A172 (cell line): Measurements from ENCODE around the gene ZSCAN18. TPM values are rescaled to one million over a fixed set of nuclear protein-coding genes. Genes with fewer than 3 reads are reported as not detected.

ENCODE experiments used
- DNase-seq: peaks from one replicate; pipeline ENCODE4 v3.0.0-alpha.2; 2015; ENCODE audit warnings: low spot score
- total RNA-seq: library from RNA; depleted of rRNA; stranded (reverse); fragments of >200 nt; shearing (Covaris generic); gene quantifications from 2 replicates; pipeline ENCODE4 v1.2.3, GENCODE V29; 2014

ZSCAN18 gene
- total RNA-seq, 1 experiment from 2014 or later: 2.9 TPM

DNA sequence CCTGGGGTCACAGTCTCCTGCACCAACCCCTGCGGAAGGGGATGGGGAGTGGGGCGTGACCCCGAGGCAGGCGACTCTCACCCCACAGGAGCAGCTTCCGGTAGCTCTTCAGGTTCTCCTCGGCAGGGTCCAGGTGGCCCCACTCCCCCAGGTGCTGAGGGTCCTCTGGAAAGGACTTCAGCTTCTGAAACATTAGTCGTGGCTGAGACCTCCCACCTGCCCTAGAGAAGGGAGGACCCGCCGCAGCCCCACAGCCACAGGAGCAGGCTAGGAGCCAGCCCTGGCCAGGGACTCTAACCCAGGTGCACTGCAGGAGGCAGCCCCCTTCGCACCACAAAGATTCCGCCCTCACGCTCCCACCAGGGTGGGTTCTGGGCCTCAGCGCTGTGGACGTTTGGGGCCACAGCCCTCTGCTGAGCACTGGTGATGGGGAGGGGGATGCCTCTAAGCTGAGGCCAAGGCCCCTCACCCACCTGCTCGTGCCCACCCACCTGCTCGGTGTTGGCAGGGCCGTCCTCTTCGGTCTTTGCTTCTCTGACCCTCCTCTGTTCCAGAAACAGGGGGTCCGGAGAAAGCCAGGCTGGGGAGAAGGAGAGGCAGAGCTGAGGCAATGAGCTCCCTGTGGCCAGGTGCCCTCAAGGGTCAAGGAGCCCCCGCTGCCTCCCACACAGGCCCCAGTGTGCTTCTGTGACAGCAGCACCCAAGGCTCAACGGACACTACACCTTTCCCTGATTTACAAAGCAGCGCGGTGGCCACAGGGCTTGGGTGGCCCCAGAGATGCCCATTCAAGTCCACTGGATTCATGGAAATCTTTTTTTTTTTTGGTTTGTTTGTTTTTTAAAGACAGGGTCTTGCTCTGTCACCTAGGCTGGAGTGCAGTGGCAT, 11.0 kb downstream of the ZSCAN18 start:
- DNase-seq: no peak

DNA sequence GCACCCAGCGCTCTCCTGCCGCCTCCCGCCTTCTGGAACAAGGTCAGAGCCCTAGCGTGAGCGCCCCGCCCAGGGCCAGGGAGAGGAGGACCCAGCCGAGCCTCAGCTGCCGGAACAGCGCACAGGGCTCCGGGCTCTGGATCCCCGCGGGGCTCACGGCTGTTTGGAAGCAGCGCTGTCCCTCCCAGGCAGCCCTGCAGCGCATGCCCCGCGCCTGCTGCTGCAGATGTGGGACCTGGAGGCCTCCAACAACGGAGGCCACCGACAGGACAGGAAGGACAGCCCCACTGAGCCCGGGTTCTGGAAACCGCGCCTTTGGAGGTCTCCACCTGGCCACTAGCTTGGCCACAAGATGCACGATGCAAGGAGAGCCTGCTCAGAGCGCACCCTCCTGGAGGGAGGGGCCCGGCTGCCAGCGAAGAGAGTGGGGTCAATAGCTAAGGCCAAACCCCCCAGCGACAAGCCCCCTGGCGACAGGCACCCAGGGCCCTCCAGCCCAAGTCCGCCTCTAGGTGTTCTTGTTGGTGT, 12.6 kb downstream of the ZSCAN18 start:
- DNase-seq: no peak

DNA sequence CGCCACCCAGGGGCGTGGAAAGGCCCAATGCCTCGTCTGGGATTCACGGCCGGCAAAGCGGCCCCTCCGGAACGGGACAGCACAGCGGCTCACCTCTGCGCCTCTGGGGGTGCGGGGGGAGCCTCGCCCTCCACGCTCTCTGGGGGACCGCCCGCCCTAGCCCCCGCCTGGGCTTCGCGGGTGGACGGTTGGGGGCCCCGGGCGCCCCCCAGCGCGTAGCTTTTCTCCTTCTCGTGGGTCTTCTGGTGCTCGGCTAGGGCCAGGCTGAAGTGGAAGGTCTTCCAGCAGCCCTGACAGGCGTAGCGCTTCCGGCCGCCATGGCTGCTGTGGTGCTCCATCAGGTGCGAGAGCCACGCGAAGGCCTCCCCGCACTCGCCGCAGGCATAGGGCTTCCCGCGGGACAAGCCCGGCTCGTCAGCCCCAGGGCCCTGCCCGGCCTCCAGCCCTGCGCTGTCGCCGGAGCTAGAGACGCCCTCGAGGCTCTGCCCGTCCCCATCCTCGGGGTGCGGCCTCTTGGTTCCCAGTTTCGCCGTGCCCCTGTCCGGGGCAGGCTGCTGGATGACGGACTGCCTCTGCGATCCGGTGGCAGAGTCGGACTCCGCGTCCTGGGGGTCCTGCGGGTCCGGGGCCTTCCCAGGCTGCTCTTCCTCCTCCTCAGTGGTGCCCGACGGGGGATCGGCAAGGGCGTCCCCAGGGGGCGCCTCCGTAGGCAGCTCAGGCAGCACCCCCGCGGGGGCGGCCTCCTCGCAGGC, 13.3 kb downstream of the ZSCAN18 start:
- DNase-seq: no peak

DNA sequence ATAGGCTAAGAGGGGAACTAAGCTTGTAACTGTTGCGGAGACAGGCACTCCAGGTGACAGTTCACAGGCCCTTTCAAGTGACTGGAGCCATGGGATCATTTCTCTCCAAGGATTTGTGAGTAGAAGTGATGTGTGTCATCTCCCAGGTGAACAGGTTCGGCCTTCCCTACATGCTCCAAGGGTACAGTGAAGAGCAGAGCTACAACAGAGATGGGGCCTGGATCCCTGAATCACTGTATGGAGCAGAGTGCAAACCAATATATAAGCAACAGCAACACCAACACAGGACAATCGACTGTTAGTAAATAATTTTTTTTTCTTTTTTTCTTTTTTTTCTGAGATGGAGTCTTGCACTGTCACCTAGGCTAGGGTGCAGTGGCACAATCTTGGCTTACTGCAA, 15.0 kb downstream of the ZSCAN18 start:
- DNase-seq: no peak

DNA sequence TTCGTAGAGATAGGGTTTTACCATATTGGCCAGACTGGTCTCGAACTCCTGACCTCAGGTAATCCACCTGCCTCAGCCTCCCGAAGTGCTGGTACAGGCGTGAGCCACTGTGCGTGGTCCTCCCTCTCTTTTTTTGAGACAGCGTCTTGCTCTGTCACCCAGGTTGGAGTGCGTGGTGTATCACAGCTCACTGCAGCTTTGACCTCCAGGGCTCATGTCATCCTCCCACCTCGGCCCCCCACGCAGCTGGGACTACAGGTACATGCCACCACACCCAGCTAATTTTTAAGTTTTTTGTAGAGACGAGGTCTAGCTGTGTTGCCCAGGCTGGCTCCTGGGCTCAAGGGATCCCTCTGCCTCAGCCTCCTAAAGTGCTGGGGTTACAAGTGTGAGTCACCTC, 18.2 kb downstream of the ZSCAN18 start:
- no peak for DNase-seq

DNA sequence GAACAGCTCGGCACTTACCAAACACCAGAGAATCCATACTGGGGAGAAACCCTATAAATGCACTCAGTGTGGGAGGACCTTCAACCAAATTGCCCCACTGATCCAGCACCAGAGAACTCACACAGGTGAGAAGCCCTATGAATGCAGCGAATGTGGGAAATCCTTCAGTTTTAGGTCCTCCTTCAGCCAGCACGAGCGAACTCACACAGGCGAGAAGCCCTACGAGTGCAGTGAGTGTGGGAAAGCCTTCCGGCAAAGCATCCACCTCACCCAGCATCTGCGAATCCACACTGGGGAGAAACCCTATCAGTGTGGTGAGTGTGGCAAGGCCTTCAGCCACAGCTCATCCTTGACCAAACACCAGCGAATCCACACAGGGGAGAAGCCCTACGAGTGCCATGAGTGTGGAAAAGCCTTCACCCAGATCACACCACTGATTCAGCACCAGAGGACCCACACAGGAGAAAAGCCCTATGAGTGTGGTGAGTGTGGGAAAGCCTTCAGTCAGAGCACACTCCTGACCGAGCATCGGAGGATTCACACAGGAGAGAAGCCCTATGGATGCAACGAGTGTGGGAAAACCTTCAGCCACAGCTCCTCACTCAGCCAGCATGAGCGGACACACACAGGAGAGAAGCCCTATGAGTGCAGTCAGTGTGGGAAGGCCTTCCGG, 30.7 kb downstream of the ZSCAN18 start:
- DNase-seq: no peak

DNA sequence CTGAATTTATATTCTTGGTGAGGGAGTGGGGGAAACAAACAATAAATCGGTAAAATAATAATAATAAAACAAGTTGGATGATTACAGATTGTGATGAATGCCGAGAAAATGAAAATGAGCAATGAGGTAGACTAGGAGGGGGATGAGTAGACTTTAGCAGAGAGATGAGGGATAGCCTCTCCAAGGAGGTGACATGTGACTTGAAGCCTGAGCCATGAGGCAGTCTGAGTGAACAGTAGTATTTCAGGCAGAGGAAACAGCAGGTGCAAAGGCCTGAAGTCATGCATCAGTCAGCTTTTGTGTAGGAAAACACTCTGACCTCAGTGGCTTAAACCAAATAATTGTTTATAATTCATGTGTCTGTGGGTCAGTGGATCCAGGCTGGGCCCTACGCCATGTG, 34.3 kb downstream of the ZSCAN18 start:
- no peak for DNase-seq

DNA sequence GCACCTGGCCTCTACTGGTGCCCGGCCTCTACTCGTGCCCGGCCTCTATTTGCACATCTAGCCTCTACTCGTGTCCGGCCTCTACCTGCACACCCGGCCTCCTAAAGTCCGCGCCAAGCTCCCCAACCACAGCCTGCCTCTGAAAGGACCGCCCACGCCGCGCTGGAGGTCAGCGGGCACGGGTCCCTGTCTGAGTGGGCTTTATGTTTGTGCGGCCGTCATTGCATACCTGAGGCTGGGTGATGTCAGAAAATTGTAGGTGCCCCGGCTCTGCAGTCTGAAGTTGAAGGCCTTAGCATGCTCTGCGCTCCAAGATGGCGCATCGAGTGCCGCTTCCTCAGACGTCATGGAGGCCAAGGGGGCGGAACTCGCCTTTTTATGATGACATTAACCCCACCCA, 37.8 kb downstream of the ZSCAN18 start:
- DNase-seq: no peak

DNA sequence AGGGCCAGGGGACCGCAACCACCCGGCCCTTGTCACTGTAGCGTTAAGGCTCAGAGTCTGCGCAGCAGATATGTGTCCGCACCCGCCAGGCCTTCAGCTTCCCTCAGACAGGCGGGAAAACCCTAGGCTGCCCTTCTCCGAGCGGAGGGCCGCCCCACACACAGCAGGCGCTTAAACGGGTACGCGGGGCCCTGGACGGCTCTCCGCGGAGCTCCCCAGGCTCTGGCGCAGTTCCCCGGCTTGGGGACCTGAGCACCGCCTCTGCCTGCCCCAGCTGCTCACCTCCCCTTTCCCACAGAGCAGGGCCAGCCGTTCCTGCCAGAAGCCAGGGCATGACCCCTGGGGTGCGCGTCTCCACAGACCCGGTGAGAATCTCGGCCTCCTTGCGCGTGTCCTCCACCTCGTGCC, 38.4 kb downstream of the ZSCAN18 start:
- DNase-seq: no peak

DNA sequence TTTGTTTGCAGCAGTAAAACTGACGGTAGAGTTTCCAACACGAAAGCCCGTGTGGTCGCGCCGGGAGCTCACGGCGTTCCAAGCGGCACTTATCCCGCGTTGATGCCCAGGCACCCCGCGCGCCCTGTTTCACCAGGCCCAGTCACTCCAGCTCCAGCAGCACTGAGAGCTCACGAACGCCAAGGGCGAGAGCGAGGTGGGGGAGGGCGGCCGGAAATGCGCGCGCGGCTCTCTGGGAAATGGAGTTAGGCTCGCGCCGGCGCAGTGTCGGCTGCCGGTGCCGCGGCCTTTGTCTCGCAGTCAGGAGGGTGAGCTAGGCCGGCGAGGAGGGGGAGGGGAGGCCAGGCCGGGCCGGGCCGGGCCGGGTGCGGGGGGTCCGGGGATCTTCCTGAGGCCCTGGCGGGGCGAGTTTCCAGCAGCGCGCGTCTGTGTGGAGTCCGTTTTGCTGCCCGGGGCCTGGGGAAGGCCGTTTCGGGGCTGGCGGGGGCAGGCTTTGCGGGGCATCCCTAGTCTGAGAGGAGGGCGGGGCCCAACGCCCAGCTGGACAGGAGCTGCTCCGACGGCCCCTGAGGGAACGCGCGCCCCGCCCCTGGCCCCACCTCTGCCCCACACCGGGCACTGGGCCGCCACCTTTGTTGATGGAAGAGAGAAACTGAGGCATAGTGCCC, 38.9 kb downstream of the ZSCAN18 start, which contains the start of gene ZNF135:
Gene ZNF135, plus strand, starts transcription at position 280 of the 668 bp plus-strand sequence. CDS start 721 bp downstream, outside the sequence.
- DNase-seq: no peak

DNA sequence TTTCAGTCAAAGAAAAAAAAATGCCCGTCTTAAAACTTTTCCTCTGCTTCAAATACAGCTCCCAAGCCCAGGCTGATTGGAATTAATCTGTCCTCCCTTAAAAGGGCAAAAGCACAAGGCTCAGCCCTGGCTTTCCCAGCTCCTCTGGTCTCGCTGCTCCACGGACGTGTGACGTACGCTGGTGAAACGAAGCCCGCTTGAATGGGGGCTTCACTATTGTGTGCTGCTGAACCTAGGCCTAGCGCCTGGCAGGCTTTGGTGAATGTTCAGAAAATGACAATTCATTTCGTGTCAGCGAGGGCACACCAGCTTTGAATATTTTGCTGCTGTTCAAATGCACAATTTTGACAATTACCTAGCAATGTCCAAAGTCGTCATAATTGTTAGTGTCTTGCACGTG, 39.6 kb downstream of the ZSCAN18 start:
- no peak for DNase-seq

DNA sequence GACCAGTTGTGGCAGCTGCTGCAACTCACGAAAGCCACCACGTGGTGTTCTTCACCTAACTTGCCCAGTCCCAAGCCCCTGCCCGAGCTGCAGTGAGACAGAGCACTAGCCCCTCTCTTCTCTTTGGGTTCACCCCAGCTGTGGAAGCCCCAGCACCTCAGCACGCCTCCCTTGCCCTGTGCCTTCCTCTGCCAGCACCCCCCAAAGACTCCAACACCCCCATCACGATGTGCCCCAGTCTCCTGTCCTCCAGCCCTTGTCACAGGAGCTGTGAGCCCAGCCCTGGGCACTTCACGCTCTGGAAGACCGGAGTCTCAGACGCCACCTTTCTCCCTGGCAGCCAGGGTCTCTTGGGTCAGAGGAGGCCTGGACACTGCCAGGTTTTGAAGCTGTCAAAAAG, 41.2 kb downstream of the ZSCAN18 start:
- no peak for DNase-seq

DNA sequence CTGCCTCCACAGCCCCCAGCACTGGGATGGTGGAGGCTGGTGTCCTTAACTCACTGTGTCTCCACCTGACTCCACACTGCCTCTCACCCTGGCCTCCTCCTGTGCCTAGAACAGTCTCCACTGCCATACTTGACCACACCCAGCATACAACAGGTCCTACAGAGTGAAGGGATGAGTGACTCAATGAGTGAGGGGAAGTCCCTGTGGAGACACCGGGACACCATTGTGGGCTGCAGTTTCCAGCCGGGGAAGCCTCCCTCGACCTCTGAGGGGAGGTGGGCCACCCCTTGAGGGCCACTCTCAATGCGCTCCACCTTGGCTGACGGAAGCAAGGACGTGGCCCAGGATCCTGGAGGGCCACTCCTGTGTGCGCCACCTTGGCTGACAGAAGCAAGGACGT, 41.8 kb downstream of the ZSCAN18 start:
- no peak for DNase-seq

DNA sequence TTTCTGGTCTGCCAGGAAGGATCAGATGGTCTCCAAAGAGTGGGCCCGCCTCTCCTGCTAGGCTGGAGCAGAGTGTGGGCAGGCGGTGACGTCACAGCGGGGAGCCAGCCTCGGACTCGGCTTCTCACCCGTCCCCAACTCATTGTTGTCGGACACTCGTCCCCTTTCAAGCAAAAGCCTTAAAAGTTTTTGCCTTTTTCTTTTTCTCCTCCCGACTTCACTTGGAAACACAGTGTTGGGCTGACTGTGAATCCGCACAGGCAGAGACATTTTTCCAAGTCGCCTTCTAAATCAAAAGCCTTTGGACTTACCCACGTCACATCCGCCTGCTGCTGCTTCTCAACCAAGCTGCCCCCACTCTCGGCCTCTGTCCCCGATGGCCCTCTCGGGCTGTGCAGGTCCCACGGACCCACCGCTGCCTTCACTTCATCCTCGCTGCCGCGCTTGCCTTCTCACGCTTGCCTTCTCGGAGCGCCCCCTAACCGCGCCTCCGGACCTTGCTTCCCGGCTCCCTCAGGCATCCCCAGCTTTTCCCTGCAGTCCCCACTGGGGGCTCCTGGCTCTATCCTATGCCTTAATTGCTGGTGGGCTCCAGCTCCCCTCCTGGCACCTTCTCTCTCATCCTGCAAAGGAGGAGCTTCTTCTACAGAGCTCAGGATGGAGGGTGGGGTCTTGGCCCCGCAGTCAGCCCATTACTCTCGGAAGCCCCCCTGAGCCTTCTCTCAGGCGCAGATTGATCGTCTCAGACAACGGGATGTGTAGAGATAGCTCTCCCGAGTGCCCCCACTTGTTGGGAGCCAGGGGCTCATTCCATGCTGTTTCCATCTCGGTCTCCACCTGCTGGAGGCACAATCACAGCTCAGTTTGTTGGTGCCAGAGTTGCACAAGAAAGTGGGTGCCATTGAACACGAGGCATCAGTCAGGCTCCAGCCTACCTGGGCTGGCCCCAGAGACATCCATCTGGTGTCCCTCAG, 42.8 kb downstream of the ZSCAN18 start:
- DNase-seq: no peak

DNA sequence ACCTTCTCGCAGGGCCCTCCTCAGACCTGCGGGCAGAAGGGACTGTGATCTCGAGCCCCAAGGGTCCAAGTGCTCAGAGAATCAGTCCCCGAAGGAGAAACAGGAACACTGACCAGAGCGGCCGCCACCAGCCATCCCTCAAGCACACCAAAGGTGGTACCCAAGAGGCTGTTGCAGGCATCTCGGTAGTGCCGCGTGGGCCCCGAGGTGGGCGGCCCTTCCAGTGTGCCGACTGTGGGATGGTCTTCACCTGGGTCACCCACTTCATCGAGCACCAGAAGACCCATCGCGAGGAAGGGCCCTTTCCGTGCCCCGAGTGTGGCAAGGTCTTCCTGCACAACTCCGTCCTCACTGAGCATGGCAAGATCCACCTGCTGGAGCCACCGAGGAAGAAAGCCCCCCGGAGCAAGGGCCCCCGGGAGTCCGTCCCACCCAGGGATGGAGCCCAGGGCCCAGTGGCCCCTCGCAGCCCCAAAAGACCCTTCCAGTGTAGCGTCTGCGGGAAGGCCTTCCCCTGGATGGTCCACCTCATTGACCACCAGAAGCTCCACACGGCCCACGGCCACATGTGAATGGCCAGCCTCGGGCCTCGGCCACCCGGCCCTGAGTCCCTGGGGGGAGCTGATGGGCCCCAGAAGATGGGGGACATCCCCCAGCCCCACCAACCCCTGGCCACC, 44.4 kb downstream of the ZSCAN18 start:
- no peak for DNase-seq

DNA sequence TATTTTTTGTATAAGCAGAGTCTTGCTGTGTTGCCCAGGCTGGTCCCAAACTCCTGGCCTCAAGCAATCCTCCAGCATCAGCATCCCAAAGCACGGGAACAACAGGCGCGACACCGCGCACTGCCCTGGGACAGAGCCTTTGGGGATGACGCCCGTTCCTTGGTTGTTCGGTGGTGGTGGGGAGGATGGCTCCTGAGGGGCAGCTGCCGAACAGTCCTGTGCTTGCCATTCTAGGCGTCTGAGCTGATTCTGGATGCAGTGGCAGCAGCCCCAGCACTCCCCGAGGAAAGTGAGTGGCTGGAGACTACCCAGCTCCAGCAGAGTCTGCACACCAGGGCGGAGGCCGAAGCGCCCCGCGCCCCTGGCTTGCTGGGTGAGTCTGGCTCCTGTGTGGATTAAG, 45.8 kb downstream of the ZSCAN18 start:
- no peak for DNase-seq

DNA sequence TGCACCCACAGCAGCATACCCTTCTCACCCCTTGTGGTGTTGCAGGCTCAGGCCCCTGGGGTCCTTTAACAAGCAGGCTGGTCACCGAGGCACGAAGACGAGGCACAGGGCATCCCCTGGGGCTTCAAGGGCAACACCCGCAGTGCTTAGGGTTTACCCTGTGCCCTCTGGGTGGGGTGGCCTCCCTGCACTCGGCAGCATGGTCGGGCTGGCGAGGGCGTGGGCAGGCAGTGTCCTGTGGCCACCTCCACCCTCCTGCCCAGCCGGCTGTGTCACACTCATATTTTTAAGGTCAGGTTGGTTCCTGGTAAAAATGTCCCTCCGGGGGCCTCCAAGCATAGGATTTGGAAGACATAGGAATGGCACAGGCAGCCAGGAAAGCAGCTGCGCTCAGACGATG, 50.4 kb downstream of the ZSCAN18 start:
- no peak for DNase-seq

DNA sequence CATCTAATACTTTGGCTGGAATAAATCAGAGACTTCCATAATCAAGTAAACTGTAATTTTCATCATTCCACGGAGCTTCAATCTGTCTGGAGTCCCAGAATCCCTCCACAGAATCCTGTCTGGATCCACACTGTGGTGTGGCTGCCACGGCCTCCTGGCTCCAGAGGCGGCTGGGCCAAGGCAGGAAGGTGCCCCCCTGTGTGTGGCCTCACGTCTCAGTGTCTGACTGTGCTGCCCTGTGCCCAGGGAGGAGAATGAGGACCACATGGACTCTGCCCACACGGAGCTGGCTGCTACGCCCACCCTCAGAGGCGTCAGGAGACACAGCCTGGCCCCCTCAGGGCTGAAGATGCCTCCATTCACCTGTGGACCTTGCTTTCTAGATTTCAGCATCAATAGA, 51.2 kb downstream of the ZSCAN18 start:
- no peak for DNase-seq

DNA sequence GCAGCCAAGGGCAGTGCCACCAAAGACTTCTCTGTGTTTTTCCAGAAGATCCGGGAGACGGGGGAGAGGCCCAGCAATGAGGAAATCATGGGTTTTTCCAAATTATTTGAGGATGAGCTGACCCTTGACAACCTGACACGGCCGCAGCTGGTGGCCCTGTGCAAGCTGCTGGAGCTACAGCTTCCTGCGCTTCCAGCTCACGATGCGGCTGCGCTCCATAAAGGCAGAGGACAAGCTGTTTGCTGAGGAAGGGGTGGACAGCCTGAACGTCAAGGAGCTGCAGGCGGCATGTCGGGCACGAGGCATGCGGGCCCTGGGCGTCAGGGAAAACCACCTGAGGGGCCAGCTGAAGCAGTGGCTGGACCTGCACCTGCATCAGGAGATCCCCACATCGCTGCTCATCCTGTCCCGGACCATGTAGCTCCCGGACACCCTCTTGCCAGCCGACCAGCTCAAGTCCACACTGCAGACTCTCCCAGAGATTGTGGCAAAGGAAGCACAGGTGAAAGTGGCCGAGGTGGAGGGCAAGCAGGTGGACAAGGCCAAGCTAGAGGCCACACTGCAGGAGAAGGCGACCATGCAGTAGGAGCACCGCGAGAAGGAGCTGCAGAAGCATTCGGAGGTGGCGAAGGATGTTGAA, 52.5 kb downstream of the ZSCAN18 start:
- no peak for DNase-seq
